Sigmoid colon (tissue), 4 donors: ENCODE data around the gene SPRED2.

Source experiments
- POLR2A ChIP-seq, 2 donors: fragments of 450-650 bp; IDR thresholded peaks; one replicate each; pipeline ENCODE4 v1.6.1; 2016; ENCODE audit warnings: antibody characterized with exemption in 2 of 2, mild to moderate bottlenecking in 2 of 2, moderate library complexity in 2 of 2
- POLR2AphosphoS5 ChIP-seq, 4 donors: sonication (generic); formaldehyde crosslinking; IDR thresholded peaks; one replicate each; pipeline ENCODE4 v1.6.1; 2017; ENCODE audit warnings: antibody characterized with exemption in 4 of 4
- TF ChIP-seq, protein P1 (sequence below), 4 experiments: fragments of 450-650 bp in 3 of 4; fragments of 200-600 bp in 1 of 4; IDR thresholded peaks; one replicate each; pipeline ENCODE4 v1.5.1; 2016 to 2019; ENCODE audit warnings: antibody characterized with exemption in 4 of 4, mild to moderate bottlenecking in 3 of 4, moderate library complexity in 2 of 4

DNA sequence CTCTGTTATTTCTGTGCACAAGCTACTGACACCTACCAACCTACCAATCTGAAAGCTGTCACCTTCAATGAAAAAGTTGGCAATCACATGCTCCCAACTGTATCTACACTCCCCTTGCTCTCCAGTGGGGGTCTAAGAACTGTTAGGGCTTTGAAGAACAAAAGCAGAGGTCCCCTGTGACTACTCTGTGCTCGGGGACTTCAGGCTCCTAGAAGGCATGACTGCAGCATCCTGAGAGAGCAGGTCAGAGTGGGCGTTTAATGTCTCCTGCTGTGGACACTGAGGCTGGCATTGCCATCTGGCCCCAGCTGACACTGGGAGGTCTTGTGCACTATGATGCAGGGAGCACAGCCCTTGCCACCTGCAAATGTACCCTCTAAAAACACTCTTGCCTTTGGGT is 111.5 kb downstream of the SPRED2 start:
- TF ChIP-seq, protein P1, sequence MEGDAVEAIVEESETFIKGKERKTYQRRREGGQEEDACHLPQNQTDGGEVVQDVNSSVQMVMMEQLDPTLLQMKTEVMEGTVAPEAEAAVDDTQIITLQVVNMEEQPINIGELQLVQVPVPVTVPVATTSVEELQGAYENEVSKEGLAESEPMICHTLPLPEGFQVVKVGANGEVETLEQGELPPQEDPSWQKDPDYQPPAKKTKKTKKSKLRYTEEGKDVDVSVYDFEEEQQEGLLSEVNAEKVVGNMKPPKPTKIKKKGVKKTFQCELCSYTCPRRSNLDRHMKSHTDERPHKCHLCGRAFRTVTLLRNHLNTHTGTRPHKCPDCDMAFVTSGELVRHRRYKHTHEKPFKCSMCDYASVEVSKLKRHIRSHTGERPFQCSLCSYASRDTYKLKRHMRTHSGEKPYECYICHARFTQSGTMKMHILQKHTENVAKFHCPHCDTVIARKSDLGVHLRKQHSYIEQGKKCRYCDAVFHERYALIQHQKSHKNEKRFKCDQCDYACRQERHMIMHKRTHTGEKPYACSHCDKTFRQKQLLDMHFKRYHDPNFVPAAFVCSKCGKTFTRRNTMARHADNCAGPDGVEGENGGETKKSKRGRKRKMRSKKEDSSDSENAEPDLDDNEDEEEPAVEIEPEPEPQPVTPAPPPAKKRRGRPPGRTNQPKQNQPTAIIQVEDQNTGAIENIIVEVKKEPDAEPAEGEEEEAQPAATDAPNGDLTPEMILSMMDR (IDR thresholded peaks at IDR 0.05) = no peak
- no peak for TF ChIP-seq POLR2A (IDR thresholded peaks at IDR 0.05)
- TF ChIP-seq POLR2AphosphoS5 (IDR thresholded peaks at IDR 0.05) = no peak
